Measurements from ENCODE around the gene WWC2.

- TF ChIP-seq EZH2 (IDR thresholded peaks at IDR 0.05; ENCODE audit: insufficient read depth, poor library complexity, severe bottlenecking), result no peak
- no peak for TF ChIP-seq EZH2phosphoT487 (IDR thresholded peaks at IDR 0.05; ENCODE audit: insufficient read depth, low read depth)
Measured at GRCh38 chr4:183149616-183150539, 50.8 kb downstream of the WWC2 start.
